ENCODE data around the gene MEGF8.

Gene MEGF8

GRCh38 chr19:42286349-42287016 is 39.0 kb upstream of the MEGF8 start:
- DNase-seq (ENCODE audit: low read depth) = no peak

GRCh38 chr19:42287017-42287826 is 38.2 kb upstream of the MEGF8 start:
- DNase-seq (ENCODE audit: low read depth) = no peak

GRCh38 chr19:42287827-42288107 is 37.7 kb upstream of the MEGF8 start:
- DNase-seq (ENCODE audit: low read depth) = no peak

- DNase-seq (ENCODE audit: low read depth) = no peak
Observed at GRCh38 chr19:42288387-42288786, 37.0 kb upstream of the MEGF8 start.

GRCh38 chr19:42288881-42289555 is 36.4 kb upstream of the MEGF8 start:
- no peak for DNase-seq (ENCODE audit: low read depth)

- no peak for DNase-seq (ENCODE audit: low read depth)
Observed at GRCh38 chr19:42289556-42290041, 35.8 kb upstream of the MEGF8 start.

GRCh38 chr19:42290136-42290522 is 35.3 kb upstream of the MEGF8 start:
- no peak for DNase-seq (ENCODE audit: low read depth)

GRCh38 chr19:42290523-42291434 is 34.7 kb upstream of the MEGF8 start:
- no peak for DNase-seq (ENCODE audit: low read depth)

- DNase-seq (ENCODE audit: low read depth) = no peak
Observed at GRCh38 chr19:42291435-42291810, 34.0 kb upstream of the MEGF8 start.

GRCh38 chr19:42292042-42292960 is 33.1 kb upstream of the MEGF8 start:
- no peak for DNase-seq (ENCODE audit: low read depth)

GRCh38 chr19:42292963-42293362 is 32.5 kb upstream of the MEGF8 start:
- no peak for DNase-seq (ENCODE audit: low read depth)

- no peak for DNase-seq (ENCODE audit: low read depth)
Observed at GRCh38 chr19:42293540-42293939, 31.9 kb upstream of the MEGF8 start.

GRCh38 chr19:42293948-42294347 is 31.5 kb upstream of the MEGF8 start:
- DNase-seq (ENCODE audit: low read depth) = no peak

- DNase-seq (ENCODE audit: low read depth) = no peak
Observed at GRCh38 chr19:42294471-42295137, 30.8 kb upstream of the MEGF8 start.

- no peak for DNase-seq (ENCODE audit: low read depth)
Observed at GRCh38 chr19:42295342-42295741, 30.1 kb upstream of the MEGF8 start.

GRCh38 chr19:42295831-42296525 is 29.5 kb upstream of the MEGF8 start:
- no peak for DNase-seq (ENCODE audit: low read depth)

- DNase-seq (ENCODE audit: low read depth) = no peak
Observed at GRCh38 chr19:42297039-42297438, 28.4 kb upstream of the MEGF8 start.

- no peak for DNase-seq (ENCODE audit: low read depth)
Observed at GRCh38 chr19:42301646-42302203, 23.7 kb upstream of the MEGF8 start, which contains the start of gene PRR19. TSS of gene PRR19 (plus strand) at chr19:42302132. CDS start at chr19:42309585, 7,453 bp downstream.

GRCh38 chr19:42303101-42303464 is 22.4 kb upstream of the MEGF8 start:
- no peak for DNase-seq (ENCODE audit: low read depth)
